GM18498 (cell line): ENCODE results near the gene SGCA.

Source experiments
- ATAC-seq: cut with Tn5 transposase; IDR thresholded peaks from one replicate; pipeline ENCODE4 v1.9.1; 2021; ENCODE audit warnings: mild to moderate bottlenecking, moderate library complexity; ENCODE audit not compliant: unreplicated experiment

Gene SGCA

GRCh38 chr17:50148226-50149090, 17.3 kb upstream of the SGCA start:
- peak; percentile 34 for ATAC-seq

DNA sequence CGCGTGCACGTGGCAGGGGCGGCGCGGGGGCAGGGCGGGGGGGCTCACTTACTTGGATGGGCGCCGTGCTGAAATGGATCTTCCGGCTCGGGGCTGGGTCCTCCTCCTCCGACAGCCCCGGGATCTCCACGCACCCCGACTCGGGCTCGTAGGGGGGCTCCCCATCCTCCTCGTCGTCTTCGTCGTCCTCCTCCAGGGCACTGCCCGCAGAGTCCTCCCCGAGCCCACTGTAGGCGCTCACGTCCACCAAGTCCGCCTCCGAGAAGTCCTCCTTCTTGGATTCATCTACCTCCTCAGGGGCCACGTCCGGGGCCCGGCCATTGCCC, 16.8 kb upstream of the SGCA start:
- no peak for ATAC-seq

DNA sequence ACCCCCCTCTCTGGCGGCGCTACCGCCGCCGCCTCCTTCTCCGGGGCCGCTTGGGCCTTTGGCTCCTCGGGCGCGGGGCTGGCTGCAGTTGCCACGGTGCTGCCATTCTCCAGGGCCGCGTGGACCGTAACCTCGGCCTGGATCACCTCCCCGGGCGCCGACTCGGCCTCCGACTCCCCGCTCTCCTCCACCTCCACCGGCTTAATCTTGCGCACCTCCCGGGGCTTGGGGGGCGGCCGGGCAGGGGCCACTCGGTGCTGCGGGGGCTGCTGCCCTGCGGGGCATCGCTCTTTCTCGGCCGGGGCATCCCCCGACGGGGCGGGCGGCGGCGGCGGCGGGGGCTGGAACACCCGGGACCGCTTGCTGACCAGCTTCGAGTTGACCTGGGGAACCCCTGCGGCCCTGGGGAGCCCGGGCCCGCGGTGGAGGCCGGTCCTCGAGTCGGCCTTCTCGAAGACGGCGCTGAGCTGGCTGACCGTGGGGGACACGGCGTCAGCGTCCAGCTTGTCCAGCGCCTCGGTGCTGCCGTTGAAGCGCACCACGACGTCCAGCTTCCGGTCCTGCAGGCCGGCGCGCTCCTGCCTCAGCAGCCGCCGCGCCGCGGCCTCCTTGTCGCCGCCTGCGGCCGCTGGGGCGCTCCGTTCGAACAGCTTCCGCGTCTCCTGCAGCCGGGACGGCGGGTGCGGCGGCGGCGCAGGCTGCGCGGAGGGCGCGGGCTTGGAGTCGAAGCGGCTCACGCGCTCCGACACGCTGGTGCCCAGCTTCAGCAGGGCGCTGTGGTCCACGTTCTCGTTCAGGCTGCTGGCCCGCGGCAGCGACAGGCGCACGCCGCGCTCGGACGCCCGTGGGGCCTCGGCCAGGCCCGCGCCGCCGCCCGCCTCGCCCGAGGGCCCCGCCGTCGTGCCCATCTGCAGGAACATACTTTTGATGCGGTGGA, 16.1 kb upstream of the SGCA start:
- no peak for ATAC-seq

GRCh38 chr17:50150354-50151040, 15.3 kb upstream of the SGCA start, which contains the start of gene PPP1R9B:
Gene PPP1R9B (minus strand): TSS chr17:50150677. CDS start chr17:50150513, 164 bp downstream.
- ATAC-seq, result no peak

DNA sequence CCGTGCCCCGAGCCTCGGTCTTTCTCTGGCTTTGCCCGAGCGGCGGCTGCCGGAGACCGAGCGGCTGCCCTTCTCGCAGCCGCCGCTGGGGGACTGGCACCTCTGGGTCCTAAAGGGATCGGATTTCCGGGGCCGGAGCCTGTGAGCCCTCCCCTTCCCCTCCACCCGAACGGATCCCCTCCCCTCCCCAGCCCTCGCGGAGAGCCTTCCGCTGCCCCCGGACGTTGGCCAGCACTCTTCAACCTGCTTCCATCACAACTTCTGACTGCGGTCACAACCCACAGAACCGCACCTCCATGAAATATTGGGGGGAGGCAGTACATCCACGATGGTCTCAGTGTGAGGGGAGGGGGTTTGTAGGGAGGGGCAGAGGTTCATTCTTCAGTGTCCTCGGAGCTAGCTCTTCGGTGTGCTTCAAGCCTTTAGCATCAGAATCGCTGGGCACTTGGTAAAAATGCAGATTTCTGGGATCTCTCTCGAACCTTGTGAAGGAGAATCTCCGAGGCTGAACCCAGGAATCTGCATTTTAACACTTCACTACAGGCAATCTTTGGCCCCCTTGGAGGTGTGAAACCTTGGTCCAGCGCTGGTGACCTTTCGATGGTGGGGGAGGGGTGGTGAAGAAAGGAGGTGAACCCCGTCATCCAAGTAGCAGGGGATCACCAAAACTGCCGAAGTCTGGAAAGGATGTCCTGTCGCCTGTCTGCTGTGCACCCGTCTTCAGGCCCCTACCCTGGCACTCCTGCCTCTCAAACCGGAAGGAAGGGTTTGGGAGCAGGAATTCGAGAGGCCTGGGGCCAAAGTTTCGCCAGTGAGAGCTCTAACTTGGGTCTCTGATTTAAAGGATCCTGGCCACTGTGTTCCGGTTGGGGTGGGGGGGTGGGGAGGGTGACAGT, 14.5 kb upstream of the SGCA start:
- peak; percentile 39 for ATAC-seq

DNA sequence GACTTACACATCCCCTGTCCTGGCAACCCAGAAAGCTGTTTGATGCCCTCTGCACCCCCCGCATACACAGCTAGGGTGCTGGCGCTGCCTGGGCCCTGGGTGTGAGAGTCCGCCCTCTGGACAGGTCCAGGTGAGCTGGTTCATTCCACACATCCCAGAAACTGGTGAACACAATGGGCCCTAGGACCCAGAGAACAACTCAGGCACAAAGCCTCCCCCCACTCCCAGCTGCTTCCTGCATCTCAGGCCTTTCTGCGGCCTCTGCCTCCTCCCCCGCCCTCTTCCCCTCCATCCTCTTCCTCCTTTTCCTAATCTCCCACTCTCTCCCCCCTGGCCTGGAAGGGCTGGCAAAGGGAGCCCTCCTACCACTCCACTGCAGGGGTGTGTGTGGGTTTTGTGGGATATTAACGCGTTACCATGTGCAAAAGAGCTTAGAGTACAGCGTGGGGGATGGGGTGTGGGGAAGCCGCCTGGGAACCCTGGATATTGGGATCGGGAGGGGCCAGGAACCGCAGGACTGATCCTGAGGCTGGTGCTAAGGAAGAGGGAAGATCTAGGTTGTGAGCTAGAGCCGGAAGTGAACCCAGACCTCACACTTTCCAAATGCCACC, 13.8 kb upstream of the SGCA start:
- peak; percentile 30 for ATAC-seq

- no peak for ATAC-seq
These were observed 13.1 kb upstream of the SGCA start for GRCh38 chr17:50152736-50153135.

GRCh38 chr17:50153650-50154575, 11.9 kb upstream of the SGCA start:
- no peak for ATAC-seq

- ATAC-seq, result no peak
These were observed 11.2 kb upstream of the SGCA start for GRCh38 chr17:50154604-50155003.

GRCh38 chr17:50155115-50155819, 10.5 kb upstream of the SGCA start:
- ATAC-seq, result no peak

GRCh38 chr17:50157891-50158290, 7.9 kb upstream of the SGCA start:
- no peak for ATAC-seq

DNA sequence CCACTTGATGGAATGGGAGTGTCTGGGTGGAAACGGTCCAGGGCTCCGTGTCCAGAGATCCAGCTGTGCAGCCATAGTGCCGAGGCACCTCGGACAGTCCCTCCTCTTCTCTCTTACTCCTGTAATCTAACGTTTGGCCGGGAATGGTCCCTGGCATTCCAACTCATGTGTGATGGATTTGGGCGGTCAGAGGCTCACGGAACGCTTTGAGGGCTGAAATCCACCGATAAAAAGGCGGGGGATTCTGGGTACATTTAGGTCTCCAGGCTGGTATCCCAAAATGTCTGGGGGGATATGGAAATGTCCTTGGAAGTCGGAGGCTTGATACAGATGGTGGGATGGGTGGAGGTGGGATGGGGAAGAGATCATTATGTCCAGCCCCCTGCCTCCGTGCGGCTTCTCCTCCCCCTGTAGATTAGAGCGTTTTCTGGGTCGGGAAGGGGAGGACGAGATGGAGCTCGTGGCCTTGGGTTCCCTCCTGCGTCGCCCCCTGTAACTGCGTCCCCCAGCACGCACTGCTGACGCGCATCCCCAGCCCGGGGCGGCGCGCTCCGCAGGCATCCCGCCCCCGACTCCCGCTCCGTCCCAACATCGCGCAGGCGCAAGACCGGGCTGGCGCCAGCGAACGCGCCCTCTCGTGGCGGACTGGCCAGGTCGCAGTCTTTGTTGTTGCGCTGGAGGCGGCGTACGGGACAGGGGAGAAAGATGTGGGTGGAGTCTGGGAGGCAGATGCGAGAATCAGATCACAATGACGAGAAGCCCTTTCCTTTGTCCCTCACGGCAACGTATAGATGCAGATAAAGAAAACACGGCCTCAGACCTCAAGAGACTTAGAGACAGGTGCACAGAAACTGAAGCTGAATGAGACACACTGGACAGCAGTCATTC, 4.5 kb upstream of the SGCA start:
- peak; percentile 86 for ATAC-seq

DNA sequence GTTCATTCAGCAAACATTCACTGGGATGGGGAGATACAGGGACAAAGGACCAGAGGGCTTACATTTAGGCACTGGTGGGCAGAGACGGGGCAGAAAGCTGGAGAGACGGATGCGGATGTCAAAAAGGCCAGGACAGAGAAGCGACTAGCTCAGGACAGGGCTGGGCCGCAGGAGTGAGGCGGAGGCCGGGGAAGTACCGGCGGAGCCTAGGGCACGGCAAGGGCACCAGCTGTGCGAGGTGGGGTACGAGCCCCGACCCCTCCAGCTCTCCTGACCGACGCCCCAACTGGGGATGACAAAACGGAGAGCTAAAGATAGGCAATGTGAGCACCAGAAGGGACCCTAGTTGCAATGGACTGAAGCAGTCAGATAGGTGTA, 3.9 kb upstream of the SGCA start:
- no peak for ATAC-seq

DNA sequence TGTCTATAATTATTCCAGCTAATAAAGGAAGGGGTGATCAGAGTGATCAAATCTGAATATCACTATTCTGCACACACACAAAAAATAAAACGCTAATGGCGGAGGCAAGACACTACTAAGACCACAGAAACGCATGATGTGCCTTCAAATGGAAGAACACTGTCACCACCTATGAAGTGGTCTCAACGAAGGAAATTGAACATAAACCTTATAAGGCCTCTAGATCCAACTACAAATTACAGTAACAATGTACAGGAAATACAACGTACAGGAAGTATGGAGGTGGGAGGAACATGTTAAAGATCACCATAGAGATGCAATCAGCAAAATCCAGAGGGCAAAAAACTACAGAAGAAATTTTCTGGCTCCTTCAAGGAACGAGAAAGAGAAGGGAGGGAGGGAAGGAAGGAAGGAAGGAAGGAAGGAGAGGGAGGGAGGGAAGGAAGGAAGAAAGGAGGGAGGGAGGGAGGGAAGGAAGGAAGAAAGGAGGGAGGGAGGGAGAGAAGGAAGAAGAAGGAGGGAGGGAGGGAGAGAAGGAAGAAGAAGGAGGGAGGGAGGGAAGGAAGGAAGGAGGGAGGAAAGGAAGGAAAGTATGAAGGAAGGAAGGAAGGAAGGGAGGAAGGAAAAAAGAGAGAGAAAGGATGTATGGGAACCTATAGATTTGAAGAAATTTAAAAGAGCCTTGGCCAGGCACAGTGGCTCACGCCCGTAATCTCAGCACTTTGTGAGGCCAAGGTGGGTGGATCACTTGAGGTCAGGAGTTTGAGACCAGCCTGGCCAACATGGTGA, 3.1 kb upstream of the SGCA start:
- no peak for ATAC-seq

DNA sequence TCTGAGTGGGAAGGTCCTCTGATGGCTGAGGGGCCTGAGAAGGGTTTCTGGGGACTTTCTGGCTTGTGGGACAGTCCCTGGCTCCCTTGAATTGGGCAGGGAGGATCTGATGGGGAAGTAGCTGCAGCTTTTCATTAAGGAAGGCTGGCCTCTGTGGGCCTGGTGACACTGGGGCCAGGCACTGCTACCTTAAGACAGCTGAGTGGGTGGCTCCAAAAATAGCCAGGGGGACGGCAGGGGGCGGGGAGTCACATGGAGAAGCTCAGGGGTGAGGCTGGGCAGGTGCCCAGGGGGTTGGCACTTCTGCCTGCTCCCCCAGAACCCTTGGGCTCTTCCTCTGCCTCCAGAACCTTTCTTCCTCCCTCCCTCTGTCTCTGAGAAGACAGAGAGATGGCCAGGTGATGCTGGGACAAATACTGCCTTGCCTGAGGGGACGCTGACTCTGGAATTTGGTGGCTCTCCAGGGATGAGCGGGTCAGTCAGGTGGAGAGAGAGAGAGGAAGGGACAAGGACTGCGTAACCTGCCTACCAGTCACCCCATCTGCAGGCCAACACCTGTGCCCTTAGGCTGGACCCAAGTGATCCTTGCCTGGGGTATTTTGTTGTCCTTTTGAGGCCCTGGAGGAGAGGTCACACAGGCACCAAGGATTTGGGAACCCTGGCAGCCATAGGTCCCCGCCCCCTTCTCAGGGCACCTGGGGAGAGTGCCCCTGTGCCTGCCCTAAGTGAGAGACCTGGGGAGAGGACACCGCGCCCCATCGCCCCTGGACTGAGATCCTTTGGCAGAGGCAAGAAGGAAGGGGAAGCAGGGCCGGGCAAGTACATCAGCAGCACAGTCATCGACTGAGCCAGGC, 1.7 kb upstream of the SGCA start:
- no peak for ATAC-seq

GRCh38 chr17:50164697-50164988, 1.2 kb upstream of the SGCA start:
- no peak for ATAC-seq
